Left lung (tissue), 10 donors: ENCODE data around the gene CLMN. TPM values are rescaled to one million over a fixed set of nuclear protein-coding genes. Genes with fewer than 3 reads are reported as not detected.

Source experiments
- ATAC-seq: fragments of 200-7000 bp; cut with Tn5 transposase; one replicate; pipeline ENCODE4 v1.9.1; 2020; ENCODE audit warnings: moderate library complexity
- DNase-seq, 4 donors: peaks; one replicate each; pipeline ENCODE4 v3.0.0-alpha.2; 2013 to 2020
- H3K27ac ChIP-seq, 2 donors: fragments of 200-600 bp; sonication (generic) in 1 of 2; one replicate each; pipeline versions ENCODE4 v1.5.0 to v1.8.0; 2020 to 2021
- H3K27me3 ChIP-seq, 2 donors: fragments of 200-600 bp; sonication (generic) in 1 of 2; one replicate each; pipeline versions ENCODE4 v1.5.0 to v1.8.0; 2020 to 2021
- H3K36me3 ChIP-seq, 2 donors: fragments of 200-600 bp; sonication (generic) in 1 of 2; one replicate each; pipeline versions ENCODE4 v1.5.0 to v1.8.0; 2020 to 2021
- H3K4me1 ChIP-seq, 2 donors: fragments of 200-600 bp; one replicate each; pipeline ENCODE4 v1.8.0; 2021
- H3K4me3 ChIP-seq, 2 donors: fragments of 200-600 bp; sonication (generic) in 1 of 2; one replicate each; pipeline versions ENCODE4 v1.5.0 to v1.8.0; 2020 to 2021; ENCODE audit warnings: mild to moderate bottlenecking in 1 of 2
- H3K9me3 ChIP-seq, 2 donors: fragments of 200-600 bp; sonication (generic) in 1 of 2; one replicate each; pipeline versions ENCODE4 v1.5.0 to v1.8.0; 2020 to 2021
- CTCF ChIP-seq, 2 donors: fragments of 200-600 bp; sonication (generic) in 1 of 2; IDR thresholded peaks; one replicate each; pipeline versions ENCODE4 v1.5.0 to v1.8.0; 2021; ENCODE audit warnings: antibody characterized with exemption in 2 of 2
- intact Hi-C, 2 donors: fragments of 100-400 bp; cut with DNase I; formaldehyde crosslinking; loops; one replicate each; pipeline versions ENCODE4 v1.11.2 to v1.14.2; 2022
- polyA plus RNA-seq, 6 donors: library from polyadenylated mRNA; unstranded; fragments of 120-200 nt; gene quantifications; one replicate each; pipeline ENCODE4 v1.2.1, GENCODE V29; 2013; ENCODE audit not compliant: insufficient read length in 6 of 6
- total RNA-seq, 2 donors: library from RNA; stranded (reverse); fragmentation: NEBNext Ultra II Directional; extraction: Animal tissue kit (Norgen Biotek cat#: 25700); gene quantifications; one replicate each; pipeline ENCODE4 v1.2.1, GENCODE V29; 2021
- donor health status: DM: no; HTN: yes; CAD: no.
- donor health status: DM: no; HTN: no; CAD: no.

The CLMN gene
- total and polyA plus RNA-seq, 8 donors = 10.3 to 30.0 (median 12.6) TPM

DNA sequence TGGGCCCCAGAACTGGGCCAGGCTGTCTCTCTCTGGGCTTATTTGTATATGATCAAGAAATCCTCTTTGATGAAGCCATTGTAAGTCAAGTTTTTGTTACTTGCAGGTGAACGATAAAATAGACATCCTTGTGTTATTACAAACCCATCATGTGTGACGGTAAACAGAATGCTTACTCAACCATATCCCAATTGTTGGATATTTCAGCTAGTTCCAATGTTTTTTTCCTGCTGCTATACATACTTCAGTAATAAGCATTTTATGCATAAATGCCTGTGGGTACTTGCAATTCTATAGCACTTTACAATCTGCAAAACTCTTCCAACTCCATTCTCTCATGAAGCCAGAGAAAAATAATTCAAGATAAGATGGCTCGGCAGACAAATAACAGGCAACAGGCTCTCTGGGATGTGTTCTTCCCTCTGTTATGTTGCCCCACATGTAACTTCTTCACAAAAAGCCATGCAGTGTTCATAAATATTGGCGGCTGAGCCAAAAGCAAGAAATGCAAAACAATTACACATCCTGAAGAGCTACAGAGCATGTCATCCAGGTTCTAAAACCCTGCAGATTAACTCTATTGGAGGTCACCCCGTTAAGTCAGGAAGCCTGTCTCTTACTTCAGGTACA is 69.5 kb downstream of the CLMN start:
- no peaks in the 10 kb centered on the region for H3K36me3 ChIP-seq
- H3K9me3 ChIP-seq = no peaks in the 10 kb centered on the region
- H3K4me3 ChIP-seq = no peak overlapping the region
- ATAC-seq = no peak
- no peak overlapping the region for H3K27ac ChIP-seq
- intact Hi-C loops = no loop called here
- TF ChIP-seq CTCF (IDR thresholded peaks at IDR 0.05) = no peak
- DNase-seq = no peak
- H3K4me1 ChIP-seq = peaks cover 0 to 4% of the 10 kb centered on the region in 2 donors
- no peaks in the 10 kb centered on the region for H3K27me3 ChIP-seq

DNA sequence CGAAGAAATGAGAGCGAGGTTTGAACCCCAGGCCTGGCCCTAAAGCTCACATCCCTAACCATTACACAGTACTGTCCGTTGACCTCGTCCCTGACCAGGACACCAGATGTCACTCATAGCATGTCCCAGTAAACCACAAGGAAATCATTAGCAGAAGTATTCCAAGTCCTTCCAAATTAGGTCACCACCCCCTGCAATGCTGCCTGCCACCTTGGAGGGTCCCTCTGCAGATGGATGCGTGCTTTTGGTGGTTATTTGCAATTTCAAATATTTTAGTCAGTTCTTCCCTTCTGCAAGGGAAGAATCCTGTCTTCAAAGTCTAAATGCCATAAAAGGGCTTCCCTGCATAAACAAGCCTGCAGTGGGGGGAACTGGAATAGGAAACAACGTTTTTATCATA is 71.3 kb downstream of the CLMN start:
- TF ChIP-seq CTCF (IDR thresholded peaks at IDR 0.05) = no peak
- Histone ChIP-seq H3K27ac (no peak overlapping the region), H3K4me3 (no peak overlapping the region), H3K9me3 (no peaks in the 10 kb centered on the region), H3K36me3 (no peaks in the 10 kb centered on the region), H3K27me3 (no peaks in the 10 kb centered on the region), H3K4me1 (no peaks in the 10 kb centered on the region)
- intact Hi-C loops = no loop called here
- DNase-seq (no peak), ATAC-seq (no peak)

DNA sequence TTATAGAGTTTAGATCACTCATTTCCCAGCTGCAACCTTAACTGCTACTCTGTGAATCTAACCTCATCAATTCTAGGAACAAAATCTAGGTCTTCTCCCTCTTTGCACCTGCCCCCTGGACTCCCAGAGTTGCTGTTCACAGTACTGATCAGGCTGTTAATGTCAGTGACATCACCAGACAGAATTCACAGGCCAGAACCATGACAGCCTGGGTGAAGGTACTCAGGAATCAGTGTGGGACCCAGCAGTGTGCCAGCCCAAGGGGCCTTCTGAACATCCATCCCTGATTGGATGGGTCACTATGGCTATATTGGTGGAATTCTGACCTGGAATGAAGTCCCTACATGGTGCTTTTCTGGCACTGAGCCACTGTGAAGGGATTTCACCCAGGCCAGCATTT is 72.8 kb downstream of the CLMN start:
- intact Hi-C loops = no loop called here

DNA sequence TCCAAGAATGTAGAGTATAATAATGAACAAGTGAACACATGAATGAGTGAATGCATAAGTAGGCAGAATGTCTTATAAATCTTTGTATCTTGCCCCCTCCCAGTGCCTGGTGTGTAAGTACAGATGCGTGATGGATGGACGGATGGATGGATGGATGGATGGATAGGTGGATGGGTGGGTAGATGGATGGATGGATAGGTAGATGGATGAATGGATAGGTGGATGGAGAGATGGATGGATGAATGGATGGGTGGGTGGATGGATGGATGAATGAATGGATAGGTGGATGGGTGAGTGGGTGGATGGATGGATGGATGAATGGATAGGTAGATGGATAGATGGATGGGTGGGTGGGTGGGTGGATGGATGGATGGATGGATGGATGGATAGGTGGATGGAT is 74.4 kb downstream of the CLMN start:
- Histone ChIP-seq H3K36me3 (no peaks in the 10 kb centered on the region), H3K27me3 (no peaks in the 10 kb centered on the region), H3K9me3 (no peaks in the 10 kb centered on the region), H3K4me3 (no peak overlapping the region), H3K4me1 (no peaks in the 10 kb centered on the region), H3K27ac (no peak overlapping the region)
- no peak for TF ChIP-seq CTCF (IDR thresholded peaks at IDR 0.05)
- intact Hi-C loops = no loop called here
- no peak for ATAC-seq
- DNase-seq = no peak

More for the DNA sequence above, 72.8 kb downstream of the CLMN start:
- no peak for ATAC-seq
- Histone ChIP-seq H3K4me3 (no peak overlapping the region), H3K9me3 (no peaks in the 10 kb centered on the region), H3K36me3 (no peaks in the 10 kb centered on the region), H3K27ac (no peak overlapping the region), H3K4me1 (no peaks in the 10 kb centered on the region), H3K27me3 (no peaks in the 10 kb centered on the region)
- no peak for TF ChIP-seq CTCF (IDR thresholded peaks at IDR 0.05)
- no peak for DNase-seq

DNA sequence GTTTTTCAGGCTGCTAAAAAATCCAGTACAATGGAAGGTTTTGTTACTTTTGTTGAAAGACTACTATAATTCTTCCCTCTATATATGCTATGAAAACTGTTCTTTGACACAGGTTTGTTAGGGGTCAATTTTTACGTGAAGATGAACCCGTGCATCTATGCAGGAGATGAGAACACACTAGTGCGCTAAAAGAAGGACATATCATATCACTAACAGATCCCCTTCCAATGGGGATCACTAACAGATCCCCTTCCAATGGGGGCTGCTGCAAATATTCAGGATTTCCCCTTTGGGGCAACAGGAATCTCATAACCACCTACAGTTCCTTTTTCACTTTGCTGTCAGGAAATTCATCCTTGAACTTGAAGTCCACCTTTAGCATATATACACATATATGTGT is 75.1 kb downstream of the CLMN start:
- intact Hi-C loops = no loop called here
- DNase-seq (no peak), ATAC-seq (no peak)
- Histone ChIP-seq H3K9me3 (no peaks in the 10 kb centered on the region), H3K27ac (no peak overlapping the region), H3K36me3 (no peaks in the 10 kb centered on the region), H3K4me3 (no peak overlapping the region), H3K27me3 (no peaks in the 10 kb centered on the region), H3K4me1 (no peaks in the 10 kb centered on the region)
- TF ChIP-seq CTCF (IDR thresholded peaks at IDR 0.05) = no peak
